ENCODE measurements around the gene MYH9.
A peak's percentile ranks its signal among the peaks of the same experiment; 100 is the strongest.

Gene MYH9

DNA sequence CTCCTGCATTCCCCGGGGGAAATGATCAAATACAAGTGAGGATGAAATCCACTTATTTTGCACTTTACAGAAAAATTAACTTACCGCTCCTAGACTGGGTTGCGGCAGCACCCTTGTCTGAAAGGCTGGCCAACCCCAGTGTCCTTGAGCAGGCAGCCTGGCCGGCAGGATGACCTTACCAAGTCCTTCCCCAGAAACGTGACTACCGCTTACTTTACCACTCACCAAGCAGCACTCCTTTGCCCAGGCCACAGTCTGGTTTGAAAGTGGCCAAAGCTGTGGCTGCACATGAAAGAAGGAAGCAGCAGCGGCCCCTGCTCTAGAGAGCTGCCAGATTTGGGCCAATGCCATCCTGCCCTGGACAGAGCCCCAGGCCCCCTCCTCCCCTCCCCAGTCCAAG, 20.3 kb downstream of the MYH9 start:
- DNase-seq (ENCODE audit: low read depth in 2 of 2), result no peak

DNA sequence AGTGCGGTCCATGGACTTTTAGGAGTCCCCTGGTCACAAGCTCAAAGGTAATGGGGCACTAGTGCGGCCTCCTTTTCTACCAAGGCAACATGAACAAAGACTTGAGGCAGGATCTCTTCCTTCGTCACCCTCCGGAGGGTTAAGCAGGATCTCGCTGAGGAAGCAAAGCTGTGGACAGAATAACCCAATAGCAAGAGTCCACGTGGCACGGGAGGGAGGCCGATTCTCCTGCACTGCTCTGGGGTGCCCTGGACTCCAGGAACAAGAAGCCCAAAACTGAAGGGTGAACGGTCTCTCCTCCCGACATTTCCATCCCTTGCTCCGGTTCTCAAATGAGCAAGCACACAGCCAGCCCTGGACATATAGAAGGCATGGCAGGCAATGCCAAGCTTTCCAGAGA, 20.7 kb downstream of the MYH9 start:
- DNase-seq (ENCODE audit: low read depth in 2 of 2), result no peak

- DNase-seq (ENCODE audit: low read depth in 2 of 2), result no peak
These were observed 21.5 kb downstream of the MYH9 start for GRCh38 chr22:36366291-36366708.

DNA sequence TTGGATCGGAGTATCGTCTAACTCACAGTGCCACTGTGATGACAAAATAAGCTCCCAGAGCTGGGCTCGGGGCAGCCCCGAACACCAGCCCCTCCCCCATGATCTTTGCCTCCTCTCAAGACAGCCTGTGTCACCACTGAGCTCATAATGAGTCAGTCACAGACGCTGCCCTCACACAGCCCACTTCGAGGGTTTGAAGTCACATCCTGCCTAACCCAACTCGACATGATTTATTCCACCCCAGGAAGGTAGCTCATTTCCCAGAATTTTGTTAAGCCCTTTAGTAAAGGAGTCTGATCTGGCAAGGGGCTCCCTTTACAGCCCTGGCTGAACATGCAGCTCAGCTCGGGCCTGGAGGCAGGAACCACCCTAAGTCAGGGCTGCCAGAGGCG, 22.8 kb downstream of the MYH9 start:
- DNase-seq (ENCODE audit: low read depth in 2 of 2), result peak; percentile 78 to 89

DNA sequence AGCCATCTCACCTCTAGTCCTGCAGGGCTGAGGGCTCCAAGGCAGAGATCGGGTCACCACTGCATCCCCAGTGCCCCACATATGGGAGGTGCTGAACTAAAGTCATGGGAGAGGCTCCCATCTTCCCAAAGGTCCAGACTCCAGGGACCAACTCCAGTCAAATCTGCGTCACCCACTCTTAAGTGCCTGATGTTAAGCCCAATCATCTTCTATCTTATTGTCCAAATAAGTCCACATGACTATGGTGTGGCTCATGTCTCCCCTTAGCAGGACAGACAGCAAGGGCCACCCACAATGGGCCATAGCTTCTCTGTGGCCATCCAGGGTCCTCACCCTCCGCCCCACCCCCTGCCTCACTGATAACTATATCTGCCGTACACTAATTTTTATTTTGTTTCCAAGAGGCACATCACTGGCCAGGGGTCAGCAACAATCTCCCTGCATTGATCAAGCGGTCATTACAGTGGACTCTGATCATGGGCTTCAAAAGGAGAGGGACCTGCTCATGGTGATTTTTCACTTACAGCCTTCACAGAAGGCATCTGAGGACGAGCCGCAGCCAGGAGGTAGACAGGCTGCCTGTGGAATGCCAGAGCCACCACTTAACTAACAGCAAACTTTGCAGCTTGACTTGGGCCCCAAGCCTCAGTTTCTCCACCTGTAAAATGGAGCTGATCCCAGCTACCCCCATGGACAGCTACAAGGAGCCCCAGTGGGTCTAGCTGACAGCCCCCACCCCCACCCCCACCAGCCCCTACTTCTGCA, 23.3 kb downstream of the MYH9 start:
- DNase-seq (ENCODE audit: low read depth in 2 of 2), result no peak

DNA sequence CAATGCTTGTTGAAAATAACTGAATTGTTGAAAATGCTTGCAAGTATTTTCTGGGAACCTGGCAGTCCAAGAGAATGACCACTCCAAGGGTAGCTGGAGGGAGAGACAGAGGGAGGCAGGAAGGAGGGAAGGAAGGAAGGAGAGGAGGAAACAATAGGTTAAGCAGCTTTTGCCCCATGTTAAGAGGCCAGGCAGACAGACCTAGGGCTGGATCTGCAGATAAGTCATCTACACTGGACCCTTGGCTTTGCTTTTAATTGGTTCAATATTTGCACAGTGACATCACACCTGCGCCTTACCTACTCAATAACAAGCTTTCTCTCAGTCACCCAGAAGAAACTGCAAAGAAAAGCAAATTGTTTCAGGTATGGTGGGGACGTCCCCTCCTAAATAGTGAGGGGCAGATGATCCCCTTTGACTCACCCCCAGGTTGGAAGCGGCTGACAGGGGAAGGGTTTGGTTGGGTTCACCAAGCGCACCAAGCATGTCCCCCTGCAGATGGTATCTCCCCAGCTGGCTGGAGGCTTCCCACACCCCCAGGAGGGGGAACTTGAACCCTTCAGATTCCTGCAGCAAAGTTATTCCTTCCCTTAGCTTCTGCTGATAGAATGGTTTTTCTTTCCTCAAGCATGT, 24.3 kb downstream of the MYH9 start:
- DNase-seq (ENCODE audit: low read depth in 2 of 2), result no peak

DNA sequence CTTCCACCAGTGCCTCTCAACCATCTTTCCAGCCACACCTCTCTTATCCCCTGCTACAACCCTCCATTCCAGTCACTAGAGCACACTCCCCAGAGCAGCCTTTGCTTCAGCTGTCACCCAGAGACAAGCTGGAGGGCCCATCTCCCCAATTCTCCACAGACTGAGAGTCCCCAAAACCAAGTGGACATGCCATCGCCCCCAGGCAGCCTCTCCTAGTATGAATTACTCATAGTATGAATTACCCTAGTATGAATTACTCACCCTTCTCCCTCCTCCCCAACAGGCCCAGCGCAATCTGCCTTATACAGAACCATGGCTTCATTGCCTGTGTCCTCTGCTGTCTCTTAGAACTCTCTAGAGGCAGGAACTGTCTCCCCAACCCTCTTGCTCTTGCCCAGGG, 24.8 kb downstream of the MYH9 start:
- DNase-seq (ENCODE audit: low read depth in 2 of 2), result no peak

GRCh38 chr22:36362075-36362474, 25.7 kb downstream of the MYH9 start:
- DNase-seq (ENCODE audit: low read depth in 2 of 2), result no peak

DNA sequence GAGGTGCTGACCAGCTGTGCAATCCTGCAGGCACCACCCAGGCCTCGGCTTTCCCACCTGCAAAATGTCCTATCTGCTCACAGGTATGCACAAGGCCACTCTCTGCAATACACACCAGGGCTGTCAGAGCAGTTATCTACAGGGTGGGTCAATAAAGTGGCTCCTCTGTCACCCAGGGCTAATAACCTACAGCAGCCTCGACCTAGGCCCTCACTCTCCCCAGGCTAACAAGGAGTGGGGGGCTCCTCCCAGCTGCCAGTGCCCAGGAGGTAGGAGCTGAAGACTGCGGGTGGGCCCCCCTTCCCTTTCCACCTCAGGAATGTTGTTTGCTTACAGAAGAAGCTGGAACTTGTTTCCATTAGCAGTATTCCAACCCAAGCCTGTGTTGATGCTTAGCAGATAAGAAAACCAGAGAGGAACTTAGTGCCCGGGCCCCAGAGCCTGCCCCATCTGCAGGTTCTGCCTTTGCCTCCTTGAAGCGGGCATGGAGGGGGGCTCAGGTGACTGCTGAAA, 26.8 kb downstream of the MYH9 start:
- DNase-seq (ENCODE audit: low read depth in 2 of 2), result no peak

DNA sequence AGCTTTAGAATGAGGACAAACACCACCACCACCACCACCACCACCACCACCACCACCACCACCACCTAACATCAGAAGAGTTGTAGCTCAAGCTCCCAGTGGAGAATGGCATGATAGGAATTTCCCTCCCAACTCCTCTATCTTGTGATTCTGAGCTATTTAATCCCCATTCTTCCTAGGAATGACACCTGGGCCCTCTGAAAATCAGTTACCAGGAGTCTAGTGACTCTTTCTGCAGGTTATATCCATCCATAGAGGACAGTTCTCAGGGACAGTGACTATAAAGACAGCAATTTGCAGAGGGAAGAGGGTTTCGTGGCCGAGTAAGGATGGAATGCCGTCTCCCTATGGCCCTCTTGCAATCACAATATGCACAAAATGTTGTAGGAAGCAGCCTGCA, 27.8 kb downstream of the MYH9 start:
- DNase-seq (ENCODE audit: low read depth in 2 of 2), result no peak

- no peak for DNase-seq (ENCODE audit: low read depth in 2 of 2)
These were observed 28.2 kb downstream of the MYH9 start for GRCh38 chr22:36359470-36359996.

GRCh38 chr22:36358533-36359469, 29.0 kb downstream of the MYH9 start:
- DNase-seq (ENCODE audit: low read depth in 2 of 2), result no peak

GRCh38 chr22:36356708-36357624, 30.8 kb downstream of the MYH9 start:
- peak in 1 of 2 donors; percentile 56 for DNase-seq (ENCODE audit: low read depth in 2 of 2)

GRCh38 chr22:36355894-36356293, 31.9 kb downstream of the MYH9 start:
- no peak for DNase-seq (ENCODE audit: low read depth in 2 of 2)

DNA sequence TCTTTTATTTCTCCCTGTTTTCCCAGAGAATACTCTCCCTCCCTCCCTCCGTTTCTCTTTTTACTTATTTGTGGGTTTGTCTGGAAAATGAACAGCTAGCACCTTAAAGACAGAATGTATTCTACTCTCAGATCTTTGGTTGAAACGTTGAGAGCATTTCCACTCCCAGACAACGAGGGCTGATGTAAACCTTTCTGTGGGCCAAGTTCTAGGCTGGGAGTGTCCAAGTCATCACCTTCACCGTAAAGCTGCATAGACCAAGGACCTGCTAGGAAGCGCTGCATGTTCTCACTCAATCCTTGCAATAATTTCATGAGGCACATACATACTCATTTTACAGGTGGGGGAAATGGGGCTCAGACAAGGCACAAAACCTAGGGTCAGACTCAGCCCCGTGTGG, 32.4 kb downstream of the MYH9 start:
- DNase-seq (ENCODE audit: low read depth in 2 of 2), result no peak

GRCh38 chr22:36352803-36353507, 34.8 kb downstream of the MYH9 start:
- DNase-seq (ENCODE audit: low read depth in 2 of 2), result no peak

GRCh38 chr22:36351921-36352802, 35.6 kb downstream of the MYH9 start:
- DNase-seq (ENCODE audit: low read depth in 2 of 2), result no peak

GRCh38 chr22:36350751-36351594, 36.8 kb downstream of the MYH9 start:
- no peak for DNase-seq (ENCODE audit: low read depth in 2 of 2)
